Activated T-cell treated with anti-CD3 and anti-CD28 coated beads for 24 hours (primary cell): ENCODE results near the gene SMURF2.
"Not testable (repeated sequence)": the region's sequence is repeated elsewhere in the genome, so short reads cannot be mapped to it uniquely, and the experiment has no call there.

ENCODE experiments used
- DNase-seq: peaks from one replicate; pipeline ENCODE4 v3.0.0-alpha.2; 2020; ENCODE audit warnings: low read depth

Gene SMURF2

GRCh38 chr17:64661976-64662773 is at the start of gene SMURF2:
Gene SMURF2, minus strand, starts transcription at chr17:64662307. Its CDS starts 427 bp downstream, at chr17:64661880.
- DNase-seq: peak; percentile 71

- no peak for DNase-seq
These were observed 47.4 kb upstream of the SMURF2 start for GRCh38 chr17:64709481-64709880.

GRCh38 chr17:64707050-64707591 is 45.0 kb upstream of the SMURF2 start:
- DNase-seq: no peak

GRCh38 chr17:64706224-64707049 is 44.3 kb upstream of the SMURF2 start:
- no peak for DNase-seq

GRCh38 chr17:64702815-64703214 is 40.7 kb upstream of the SMURF2 start:
- no peak for DNase-seq

- DNase-seq: no peak
These were observed 36.6 kb upstream of the SMURF2 start for GRCh38 chr17:64698725-64699124.

- no peak for DNase-seq
These were observed 32.1 kb upstream of the SMURF2 start for GRCh38 chr17:64694207-64694606.

GRCh38 chr17:64692187-64692586 is 30.1 kb upstream of the SMURF2 start:
- no peak for DNase-seq

- DNase-seq: no peak
These were observed 27.0 kb upstream of the SMURF2 start for GRCh38 chr17:64689106-64689505.

GRCh38 chr17:64688481-64688880 is 26.4 kb upstream of the SMURF2 start:
- DNase-seq: no peak

GRCh38 chr17:64687961-64688360 is 25.9 kb upstream of the SMURF2 start:
- no peak for DNase-seq

- DNase-seq: no peak
These were observed 25.3 kb upstream of the SMURF2 start for GRCh38 chr17:64687376-64687775.

- DNase-seq: no peak
These were observed 24.6 kb upstream of the SMURF2 start for GRCh38 chr17:64686705-64687104.

GRCh38 chr17:64685705-64686104 is 23.6 kb upstream of the SMURF2 start:
- no peak for DNase-seq

GRCh38 chr17:64683796-64684195 is 21.7 kb upstream of the SMURF2 start:
- no peak for DNase-seq

- no peak for DNase-seq
These were observed 20.4 kb upstream of the SMURF2 start for GRCh38 chr17:64682261-64683181.

GRCh38 chr17:64679710-64680216 is 17.7 kb upstream of the SMURF2 start:
- DNase-seq: no peak

- no peak for DNase-seq
These were observed 14.7 kb upstream of the SMURF2 start for GRCh38 chr17:64676763-64677162.

GRCh38 chr17:64670843-64671590 is 8.9 kb upstream of the SMURF2 start:
- DNase-seq: not testable (repeated sequence)

- not testable (repeated sequence) for DNase-seq
These were observed 6.0 kb upstream of the SMURF2 start for GRCh38 chr17:64667807-64668721.
